Measurements from ENCODE around the gene ZBED2.

- TF ChIP-seq CTCF (IDR thresholded peaks at IDR 0.05) (no peak), REST (IDR thresholded peaks at IDR 0.05; ENCODE audit: insufficient read depth in 1 of 2, low read depth in 2 of 2, low read length in 1 of 2) (no peak), POLR2AphosphoS5 (IDR thresholded peaks at IDR 0.05; ENCODE audit: low read depth, low read length) (no peak), TCF7L2 (IDR thresholded peaks at IDR 0.05; ENCODE audit: low read depth, low read length) (no peak)
Observed at GRCh38 chr3:111566844-111567243, 28.3 kb downstream of the ZBED2 start.

Data from Panc1 (cell line).